Measurements from ENCODE around the gene TMEM132A.

- TF ChIP-seq POLR2A (IDR thresholded peaks at IDR 0.05): no peak
- no peak for TF ChIP-seq CTCF (IDR thresholded peaks at IDR 0.05)
- no peak for TF ChIP-seq POLR2AphosphoS5 (IDR thresholded peaks at IDR 0.05)
- no peak for TF ChIP-seq EP300 (IDR thresholded peaks at IDR 0.05)
Observed at GRCh38 chr11:60939855-60940254, 15.6 kb downstream of the TMEM132A start.

All from sigmoid colon (tissue), 4 donors.